HK-2 (cell line): ENCODE measurements around the gene ATG4B.
A peak's percentile ranks its signal among the peaks of the same experiment; 100 is the strongest.

Source experiments
- DNase-seq: peaks from one replicate; pipeline ENCODE4 v3.0.0-alpha.2; 2018; ENCODE audit not compliant: unreplicated experiment

The ATG4B gene

DNA sequence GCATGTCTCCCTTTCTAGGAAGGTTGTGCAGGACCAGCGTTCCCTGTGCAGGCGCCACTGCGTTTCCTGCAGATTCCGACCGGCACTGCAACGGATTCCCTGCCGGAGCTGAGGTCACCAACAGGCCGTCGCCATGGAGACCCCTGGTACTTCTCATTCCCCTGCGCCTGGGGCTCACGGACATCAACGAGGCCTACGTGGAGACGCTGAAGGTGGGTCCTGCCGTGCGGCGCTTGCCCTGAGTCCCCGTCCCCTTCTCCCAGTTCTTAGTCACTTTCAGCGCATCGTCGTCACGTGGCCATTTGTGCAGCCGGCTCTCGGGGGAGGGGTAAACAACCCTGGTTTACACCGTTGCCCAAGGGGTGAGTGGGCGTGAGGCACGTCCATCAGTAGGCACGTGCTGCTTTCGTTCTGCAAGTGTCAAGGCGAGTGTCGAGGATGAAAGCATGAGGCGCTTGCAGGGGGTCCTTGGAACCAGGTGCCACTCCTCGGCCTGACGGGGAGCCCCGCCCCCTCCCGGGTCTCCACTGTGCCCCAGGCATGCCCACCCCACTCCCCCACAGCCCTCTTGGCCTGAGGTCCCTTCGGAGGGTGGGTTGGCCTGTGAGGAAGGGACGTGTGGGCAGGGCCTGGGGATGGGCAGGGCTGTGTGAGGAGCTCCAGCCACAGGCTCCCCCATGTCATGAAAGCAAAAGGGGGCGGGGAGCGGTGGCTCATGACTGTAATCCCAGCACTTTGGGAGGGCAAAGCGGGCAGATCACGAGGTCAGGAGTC is 29.3 kb downstream of the ATG4B start:
- DNase-seq = no peak

GRCh38 chr2:241668354-241668753 is 30.9 kb downstream of the ATG4B start:
- no peak for DNase-seq

- no peak for DNase-seq
Measured at GRCh38 chr2:241668839-241669238, 31.3 kb downstream of the ATG4B start.

GRCh38 chr2:241670333-241671110 is 33.0 kb downstream of the ATG4B start:
- no peak for DNase-seq

GRCh38 chr2:241671457-241672240 is 34.2 kb downstream of the ATG4B start:
- no peak for DNase-seq

- DNase-seq = no peak
Measured at GRCh38 chr2:241672243-241673188, 35.0 kb downstream of the ATG4B start.

- DNase-seq = no peak
Measured at GRCh38 chr2:241673189-241673663, 35.7 kb downstream of the ATG4B start.

GRCh38 chr2:241673797-241674725 is 36.6 kb downstream of the ATG4B start:
- DNase-seq = peak; percentile 27

DNA sequence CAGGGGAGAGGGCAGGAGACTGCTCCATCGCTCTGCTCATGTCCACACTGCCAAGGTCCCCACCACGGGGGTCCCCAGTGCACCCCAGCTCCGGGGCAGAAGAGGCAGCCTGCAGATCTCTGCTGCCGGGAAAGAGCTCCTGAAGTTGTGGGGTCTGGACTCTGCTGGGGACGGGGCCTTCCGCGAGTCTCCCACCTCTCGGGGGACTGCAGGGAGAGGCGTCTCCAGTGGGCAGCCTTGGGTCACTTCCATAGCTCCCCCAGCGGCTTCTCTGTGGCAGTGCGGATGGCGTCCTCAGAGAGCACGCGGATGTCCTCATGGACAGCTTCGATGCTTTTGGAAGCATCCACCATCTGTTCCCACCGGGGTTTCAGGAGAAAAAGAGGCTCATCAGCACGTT is 38.4 kb downstream of the ATG4B start:
- no peak for DNase-seq

DNA sequence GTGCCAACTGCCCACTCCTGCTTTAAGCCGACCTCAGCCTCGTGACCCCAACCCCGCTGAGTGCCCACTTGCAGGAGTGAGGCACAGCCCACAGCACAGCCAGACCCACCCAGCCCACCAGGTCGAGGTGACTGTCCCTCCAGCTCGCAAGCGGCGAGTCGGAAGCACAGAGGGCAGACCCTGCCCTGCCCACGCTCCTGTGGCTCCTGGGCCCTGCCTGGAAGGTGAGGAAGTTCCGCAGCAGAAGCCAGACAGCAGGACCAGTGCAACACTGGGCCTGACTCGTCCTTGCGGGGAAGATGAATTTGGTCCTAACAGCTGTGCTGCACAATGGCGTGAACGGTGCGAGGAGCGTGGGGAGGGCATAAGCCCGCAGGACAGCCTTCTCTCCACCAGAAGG is 39.2 kb downstream of the ATG4B start:
- no peak for DNase-seq

GRCh38 chr2:241677392-241677791 is 39.9 kb downstream of the ATG4B start:
- DNase-seq = no peak

- no peak for DNase-seq
Measured at GRCh38 chr2:241678307-241678706, 40.8 kb downstream of the ATG4B start.

DNA sequence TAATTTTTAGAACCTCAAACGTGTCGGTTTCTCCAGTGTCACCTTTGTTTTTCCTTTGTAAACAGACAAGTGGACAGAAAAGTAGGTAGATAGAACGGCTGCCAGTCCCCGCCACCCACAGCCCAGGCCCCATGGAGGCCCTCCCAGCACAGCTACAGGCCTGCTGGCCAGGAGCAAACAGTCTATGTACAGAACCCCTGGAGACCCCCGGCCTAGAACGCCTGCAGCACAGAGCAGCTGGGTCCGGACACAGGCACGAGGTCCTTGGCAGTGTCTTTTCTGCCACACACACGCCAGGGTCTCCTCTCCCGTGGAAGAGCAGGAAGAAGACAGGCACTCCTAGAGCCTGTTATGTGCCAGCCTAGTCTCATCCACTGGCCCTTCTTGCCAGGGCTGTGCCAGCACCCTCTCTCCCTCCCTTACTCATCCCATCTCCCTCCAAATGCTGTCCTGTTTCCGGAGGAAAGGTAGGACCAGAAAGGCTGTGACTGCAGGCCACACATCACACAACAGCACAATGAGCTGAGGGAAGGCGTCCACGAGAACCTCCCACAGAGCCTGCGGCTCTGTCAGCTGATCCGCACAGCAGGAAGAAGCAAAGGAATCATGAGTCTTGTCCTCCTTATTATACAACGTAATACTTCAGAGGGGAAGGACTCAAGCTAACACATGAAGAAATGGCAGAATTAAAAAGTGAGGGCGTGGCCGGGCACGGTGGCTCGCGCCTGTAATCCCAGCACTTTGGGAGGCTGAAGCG is 41.5 kb downstream of the ATG4B start:
- no peak for DNase-seq

GRCh38 chr2:241680044-241680443 is 42.6 kb downstream of the ATG4B start:
- DNase-seq = no peak

DNA sequence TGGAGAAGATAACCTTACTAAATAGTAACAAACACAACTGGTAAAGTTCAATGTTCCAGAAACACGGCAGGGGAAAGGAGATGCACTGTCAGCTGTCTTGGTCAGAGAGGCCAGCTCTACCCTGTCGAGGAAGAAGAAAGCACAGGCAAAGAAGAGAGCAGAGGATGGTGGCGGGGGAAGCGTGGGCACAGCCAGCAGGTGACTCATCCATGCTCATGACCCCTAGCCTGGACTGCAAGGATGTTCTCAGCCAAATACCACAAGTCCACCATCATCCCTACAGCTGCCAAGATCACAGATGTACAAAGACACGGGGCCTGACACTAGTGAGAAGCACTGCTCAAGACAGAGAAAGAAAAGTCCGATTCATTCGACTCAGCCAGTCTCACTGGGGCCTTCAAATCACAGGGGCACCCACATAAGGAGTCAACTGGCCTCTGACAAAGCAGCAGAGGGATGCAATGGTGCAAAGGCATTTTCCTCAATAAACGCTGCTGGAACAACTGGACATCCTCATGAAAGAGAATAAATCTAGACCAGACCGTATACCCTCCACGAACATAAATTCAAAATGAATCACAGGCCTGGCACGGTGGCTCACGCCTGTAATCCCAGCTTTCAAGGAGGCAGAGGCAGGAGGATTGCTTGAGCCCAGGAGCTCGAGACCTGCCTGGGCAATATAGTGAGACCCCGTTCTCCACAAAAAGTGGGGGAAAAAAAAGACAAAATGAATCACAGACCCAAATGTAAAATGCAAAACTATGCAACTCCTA is 43.5 kb downstream of the ATG4B start:
- peak; percentile 70 for DNase-seq

DNA sequence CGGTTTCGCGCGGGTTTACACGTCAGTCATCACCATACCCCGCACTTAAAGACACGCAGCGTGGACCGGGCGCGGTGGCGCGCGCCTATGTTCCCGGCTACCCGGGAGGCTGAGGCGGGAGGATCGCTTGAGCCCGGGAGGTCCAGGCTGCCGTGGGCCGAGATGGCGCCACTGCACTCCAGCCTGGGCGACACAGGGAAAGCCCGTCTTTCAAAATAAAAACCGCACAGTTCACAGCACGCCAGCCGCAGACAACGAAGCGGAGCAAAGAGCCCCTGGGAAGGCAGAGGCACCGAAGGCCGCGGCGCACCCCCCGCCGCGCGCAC is 48.8 kb downstream of the ATG4B start:
- no peak for DNase-seq

DNA sequence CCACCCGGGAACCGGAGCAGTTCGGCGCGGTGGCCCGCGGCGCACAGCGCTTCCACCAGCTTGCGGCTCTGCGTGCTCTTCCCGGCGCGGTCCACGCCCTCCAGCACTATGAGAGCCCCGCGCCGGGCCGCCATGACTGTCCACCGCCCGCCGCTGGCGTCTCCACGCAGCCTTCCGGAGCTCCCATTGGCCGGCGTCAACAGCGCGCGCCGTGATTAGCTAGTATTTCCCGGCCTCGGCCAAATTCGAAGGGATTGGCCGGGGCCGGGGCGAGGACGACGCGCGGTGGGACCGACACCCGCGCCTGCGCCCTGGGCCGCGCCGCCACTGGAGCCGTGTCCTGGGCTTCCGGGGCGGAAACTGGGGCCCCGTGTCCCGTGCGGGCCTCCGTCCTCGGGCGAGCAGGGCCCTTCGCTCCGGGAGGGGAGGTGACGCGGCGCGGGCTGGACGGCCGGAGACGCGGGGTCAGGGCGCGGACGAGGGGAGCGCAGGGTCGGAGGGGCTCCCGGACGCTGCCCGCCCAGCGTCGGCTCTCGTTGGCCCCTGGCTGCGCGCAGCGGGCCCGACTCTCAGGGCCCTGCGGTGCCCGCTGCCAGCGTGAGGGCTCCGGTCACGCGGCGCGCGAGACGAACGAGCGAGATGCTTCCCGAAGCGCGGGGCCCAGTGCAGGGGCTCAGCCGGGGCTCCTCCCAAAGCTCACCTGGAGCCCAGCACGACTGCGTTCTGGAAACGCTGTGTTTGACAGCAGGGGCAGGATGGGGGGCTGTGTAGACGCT is 49.3 kb downstream of the ATG4B start, which contains the start of gene DTYMK:
TSS of gene DTYMK (minus strand) at position 166 of the 776 bp plus-strand sequence. CDS start at position 134, 32 bp downstream.
- DNase-seq = peak; percentile 96

- DNase-seq = no peak
Measured at GRCh38 chr2:241689306-241689705, 51.8 kb downstream of the ATG4B start.
